Endodermal cell (in vitro differentiated cells): Measurements from ENCODE around the gene TBC1D28. TPM values are rescaled to one million over a fixed set of nuclear protein-coding genes. Genes with fewer than 3 reads are reported as not detected.
"Not testable (repeated sequence)": the region's sequence is repeated elsewhere in the genome, so short reads cannot be mapped to it uniquely, and the experiment has no call there.

Source experiments
- DNase-seq: peaks from one replicate; pipeline ENCODE4 v3.0.0-alpha.2; 2017
- H3K27ac ChIP-seq: 2 replicates; pipeline ENCODE4 v1.5.1; 2013; ENCODE audit warnings: mild to moderate bottlenecking, low read depth, low read length, moderate library complexity
- H3K27me3 ChIP-seq: 2 replicates; pipeline ENCODE4 v1.6.1; 2013; ENCODE audit warnings: mild to moderate bottlenecking, low read length, moderate library complexity; ENCODE audit not compliant: insufficient read depth, control insufficient read depth, poor library complexity, severe bottlenecking
- H3K36me3 ChIP-seq: 2 replicates; pipeline ENCODE4 v1.7.0; 2013; ENCODE audit warnings: mild to moderate bottlenecking, low read length, moderate library complexity; ENCODE audit not compliant: control insufficient read depth, insufficient read depth
- H3K4me1 ChIP-seq: one replicate; pipeline ENCODE4 v1.7.0; 2013; ENCODE audit warnings: low read length; ENCODE audit not compliant: control insufficient read depth, insufficient read depth
- H3K4me3 ChIP-seq: 2 replicates; pipeline ENCODE4 v1.5.1; 2013; ENCODE audit warnings: mild to moderate bottlenecking, low read length, moderate library complexity
- H3K9ac ChIP-seq: 2 replicates; pipeline ENCODE4 v1.6.1; 2013; ENCODE audit warnings: mild to moderate bottlenecking, low read length, moderate library complexity; ENCODE audit not compliant: poor library complexity, severe bottlenecking; ENCODE audit errors: extremely low read depth
- H3K9me3 ChIP-seq: 2 replicates; pipeline ENCODE4 v1.6.1; 2013; ENCODE audit warnings: mild to moderate bottlenecking, low read length, moderate library complexity; ENCODE audit not compliant: control insufficient read depth
- H3K27ac Mint-ChIP-seq: 2 replicates; pipeline ENCODE4 v1.8.0; 2020; ENCODE audit warnings: mixed read lengths
- H3K27me3 Mint-ChIP-seq: 2 replicates; pipeline ENCODE4 v1.8.0; 2021; ENCODE audit warnings: mild to moderate bottlenecking, mixed read lengths; ENCODE audit not compliant: insufficient read depth
- H3K36me3 Mint-ChIP-seq: 2 replicates; pipeline ENCODE4 v1.8.0; 2020; ENCODE audit warnings: low read depth, mixed read lengths
- H3K4me1 Mint-ChIP-seq: 2 replicates; pipeline ENCODE4 v1.8.0; 2020; ENCODE audit warnings: mixed read lengths
- H3K4me3 Mint-ChIP-seq: 2 replicates; pipeline ENCODE4 v1.8.0; 2020; ENCODE audit warnings: mild to moderate bottlenecking, moderate library complexity, mixed read lengths
- H3K9me3 Mint-ChIP-seq: 2 replicates; pipeline ENCODE4 v1.8.0; 2020; ENCODE audit warnings: mild to moderate bottlenecking, mixed read lengths
- CTCF ChIP-seq: fragments of 200-600 bp; sonication (generic); conservative IDR thresholded peaks from 2 replicates; pipeline ENCODE4 v1.5.0; 2021; ENCODE audit warnings: antibody characterized with exemption, mild to moderate bottlenecking
- WGBS, 2 experiments: methylation state at CpG; one replicate each; pipeline versions ENCODE4 v1.1.5 to v1.1.7; 2013; ENCODE audit warnings: missing lambda C conversion rate in 2 of 2, mixed read lengths in 1 of 2; ENCODE audit not compliant: insufficient coverage in 1 of 2, insufficient read length in 1 of 2; 5-methylcytosine and 5-hydroxymethylcytosine counted together
- total RNA-seq, 2 donors: library from RNA; stranded (reverse); fragmentation: NEBNext Ultra II Directional in 1 of 2; extraction: Animal tissue kit (Norgen Biotek cat#: 25700) in 1 of 2; gene quantifications; 2 replicates in 1 of 2; 3 replicates in 1 of 2; pipeline ENCODE4 v1.2.1, GENCODE V29; 2021

TBC1D28 gene
- total RNA-seq, 2 donors from 2014 or later, result not detected

GRCh38 chr17:18625509-18626104 is 18.6 kb downstream of the TBC1D28 start:
- not testable (repeated sequence) for H3K4me3 ChIP-seq

GRCh38 chr17:18624862-18625501 is 19.2 kb downstream of the TBC1D28 start:
- not testable (repeated sequence) for H3K36me3 Mint-ChIP-seq, H3K27me3 Mint-ChIP-seq, H3K27ac ChIP-seq, H3K36me3 ChIP-seq, H3K4me3 ChIP-seq, DNase-seq, H3K4me1 ChIP-seq, H3K27ac Mint-ChIP-seq, H3K4me1 Mint-ChIP-seq, H3K9me3 ChIP-seq, H3K9ac ChIP-seq, H3K27me3 ChIP-seq, H3K4me3 Mint-ChIP-seq
- peaks cover 18% of the 10 kb centered on the region for H3K9me3 Mint-ChIP-seq
- 98% methylated on average over 7 of the region's 35 CpGs; no CpG with 5 or more reads in 1 of the 2 experiments for WGBS, 2 experiments

More at GRCh38 chr17:18625509-18626104, 18.6 kb downstream of the TBC1D28 start:
- H3K4me1 ChIP-seq, H3K4me1 Mint-ChIP-seq, H3K27me3 ChIP-seq, H3K9me3 ChIP-seq, H3K36me3 Mint-ChIP-seq, H3K27ac Mint-ChIP-seq, H3K9ac ChIP-seq, H3K4me3 Mint-ChIP-seq, H3K36me3 ChIP-seq, H3K27me3 Mint-ChIP-seq, H3K27ac ChIP-seq: not testable (repeated sequence)
- peaks cover 18% of the 10 kb centered on the region for H3K9me3 Mint-ChIP-seq
- 73 to 90% methylated on average over 7 to 20 of the region's 22 CpGs for WGBS, 2 experiments
- TF ChIP-seq CTCF, result peak; percentile 99
- peak; percentile 93 for DNase-seq

- WGBS, 2 experiments, result 80% methylated on average over 1 of the region's 2 CpGs; no CpG with 5 or more reads in 1 of the 2 experiments
These were observed 26.6 kb downstream of the TBC1D28 start for GRCh38 chr17:18617613-18618012.

GRCh38 chr17:18613016-18613415 is 31.2 kb downstream of the TBC1D28 start:
- DNase-seq, H3K4me3 Mint-ChIP-seq: not testable (repeated sequence)

More at GRCh38 chr17:18617613-18618012, 26.6 kb downstream of the TBC1D28 start:
- not testable (repeated sequence) for H3K4me1 ChIP-seq, H3K27ac Mint-ChIP-seq, H3K27ac ChIP-seq, H3K27me3 Mint-ChIP-seq, H3K36me3 Mint-ChIP-seq, H3K27me3 ChIP-seq, DNase-seq, H3K4me3 Mint-ChIP-seq, H3K9me3 ChIP-seq, H3K9ac ChIP-seq, H3K9me3 Mint-ChIP-seq, H3K36me3 ChIP-seq, H3K4me3 ChIP-seq, H3K4me1 Mint-ChIP-seq

GRCh38 chr17:18593138-18593537 is 51.1 kb downstream of the TBC1D28 start:
- not testable (repeated sequence) for H3K27ac ChIP-seq, H3K4me3 ChIP-seq, H3K4me3 Mint-ChIP-seq, H3K9me3 Mint-ChIP-seq, H3K27me3 Mint-ChIP-seq, H3K36me3 ChIP-seq, H3K4me1 Mint-ChIP-seq, H3K27me3 ChIP-seq, H3K4me1 ChIP-seq, H3K9me3 ChIP-seq, H3K9ac ChIP-seq, DNase-seq, H3K27ac Mint-ChIP-seq, H3K36me3 Mint-ChIP-seq
- WGBS, 2 experiments, result no CpG with 5 or more reads among the region's 2 CpGs

More at GRCh38 chr17:18613016-18613415, 31.2 kb downstream of the TBC1D28 start:
- not testable (repeated sequence) for H3K27ac ChIP-seq, H3K36me3 ChIP-seq, H3K9me3 Mint-ChIP-seq, H3K4me1 Mint-ChIP-seq, H3K4me3 ChIP-seq, H3K9ac ChIP-seq, H3K4me1 ChIP-seq, H3K27me3 Mint-ChIP-seq, H3K36me3 Mint-ChIP-seq, H3K27me3 ChIP-seq, H3K9me3 ChIP-seq, H3K27ac Mint-ChIP-seq
